Stimulated activated memory B cell treated with anti-CD40 and anti-IgM and Interleukin-4, amounts not matched to agents 10 μg/mL and 1 μg/mL and 100 μg/mL, for 72 hours (primary cell): Measurements from ENCODE around the gene PTPRQ.

Experiments used
- ATAC-seq: fragments of 150-1000 bp; cut with Tn5 transposase; 2 replicates; pipeline ENCODE4 v1.10.0; 2021
- H3K27ac Mint-ChIP-seq: one replicate; pipeline ENCODE4 v1.8.0; 2022; ENCODE audit warnings: mild to moderate bottlenecking, mixed read lengths
- H3K27me3 Mint-ChIP-seq: one replicate; pipeline ENCODE4 v1.8.0; 2022; ENCODE audit warnings: mixed read lengths
- H3K36me3 Mint-ChIP-seq: one replicate; pipeline ENCODE4 v1.8.0; 2022; ENCODE audit warnings: mixed read lengths
- H3K4me1 Mint-ChIP-seq: one replicate; pipeline ENCODE4 v1.8.0; 2022; ENCODE audit warnings: mixed read lengths
- H3K4me3 Mint-ChIP-seq: one replicate; pipeline ENCODE4 v1.8.0; 2022; ENCODE audit warnings: mild to moderate bottlenecking, moderate library complexity, mixed read lengths
- H3K9me3 Mint-ChIP-seq: one replicate; pipeline ENCODE4 v1.8.0; 2022; ENCODE audit warnings: mixed read lengths

Gene PTPRQ

DNA sequence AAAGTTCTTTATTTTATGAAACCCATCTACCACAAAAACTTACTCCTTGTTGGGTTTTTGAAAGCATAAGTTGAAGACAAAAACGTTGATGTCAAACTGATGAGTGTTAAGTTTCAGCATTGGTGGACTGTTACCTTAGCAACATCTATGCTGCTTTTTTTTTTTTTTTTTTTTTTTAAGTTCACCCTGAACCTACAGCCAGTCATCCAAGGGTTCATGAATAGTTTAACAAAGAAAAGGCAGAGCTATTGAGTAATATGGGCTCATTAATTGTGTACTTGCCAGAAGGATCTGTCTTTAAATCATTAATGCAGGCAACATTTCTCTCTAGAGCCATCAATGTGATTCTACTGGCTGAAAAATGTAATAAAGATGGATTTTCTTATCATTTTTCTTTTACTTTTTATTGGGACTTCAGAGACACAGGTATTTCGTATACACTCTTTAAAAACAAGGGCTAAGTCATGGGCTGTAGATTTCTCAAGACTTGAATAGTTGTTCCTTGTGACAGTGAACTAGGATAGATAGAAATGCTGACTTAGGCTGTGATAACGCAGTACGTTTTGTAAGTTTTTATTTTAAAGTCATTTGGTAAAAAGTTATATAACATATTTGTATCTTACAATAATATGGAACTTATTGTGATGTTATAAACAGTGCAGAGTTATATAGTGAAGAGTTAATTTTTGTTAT is at the start of gene PTPRQ:
TSS of gene PTPRQ (plus strand) at position 262 of the 693 bp plus-strand sequence. CDS start at position 373, 111 bp downstream.
- H3K36me3 Mint-ChIP-seq, result no peaks in the 10 kb centered on the region
- H3K9me3 Mint-ChIP-seq, result peaks cover 9% of the 10 kb centered on the region
- ATAC-seq, result no peak
- no peak within 1 kb of the TSS for H3K4me3 Mint-ChIP-seq
- H3K27ac Mint-ChIP-seq, result no peak within 1 kb of the TSS
- no peaks in the 10 kb centered on the region for H3K4me1 Mint-ChIP-seq
- no peaks in the 10 kb centered on the region for H3K27me3 Mint-ChIP-seq

DNA sequence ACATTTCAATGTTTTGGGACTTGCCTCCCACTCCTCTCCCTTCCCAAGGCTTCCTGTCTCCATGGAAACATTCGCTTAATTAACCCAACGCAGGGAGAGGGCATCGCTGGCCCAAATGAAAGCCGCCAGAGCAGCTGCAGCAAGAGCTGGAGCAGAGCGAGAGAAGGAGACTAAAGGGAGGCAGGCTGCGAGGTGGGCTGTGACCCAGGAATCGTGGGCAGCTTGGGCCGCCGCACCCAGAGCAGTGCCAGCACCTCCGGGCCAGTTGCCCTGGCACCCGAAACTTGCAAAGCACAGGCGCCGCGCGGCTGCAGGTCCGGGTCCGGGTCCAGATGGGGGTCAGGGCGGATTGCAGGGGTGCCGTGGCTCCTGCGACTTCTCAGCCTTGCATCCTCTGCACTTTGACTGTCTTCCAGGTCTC is 43.5 kb upstream of the PTPRQ start:
- ATAC-seq, result peak; percentile 39
- Mint-ChIP-seq H3K4me3 (peak overlapping the region; percentile 27), H3K4me1 (no peaks in the 10 kb centered on the region), H3K27me3 (no peaks in the 10 kb centered on the region), H3K27ac (no peak overlapping the region), H3K9me3 (no peaks in the 10 kb centered on the region), H3K36me3 (no peaks in the 10 kb centered on the region)

DNA sequence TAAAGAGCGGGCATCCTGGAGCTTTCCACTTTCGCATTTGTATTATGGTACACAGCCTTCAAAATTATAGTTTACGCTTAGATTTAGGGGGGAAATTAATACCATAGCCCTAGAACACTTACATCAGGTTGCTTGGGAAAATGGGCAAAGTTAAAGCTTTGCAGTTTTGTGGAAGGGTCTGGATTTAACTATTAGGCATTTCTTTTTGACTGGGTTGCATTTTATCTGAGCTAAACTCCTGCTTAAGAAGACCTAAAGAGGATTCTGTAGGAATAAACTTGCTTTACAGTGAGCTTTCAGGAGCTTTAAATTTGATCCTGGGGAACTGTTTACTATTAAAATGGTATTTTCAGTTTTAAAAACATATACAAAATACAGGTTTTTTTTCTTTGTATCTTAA is 42.8 kb upstream of the PTPRQ start:
- H3K4me1 Mint-ChIP-seq, result no peaks in the 10 kb centered on the region
- no peaks in the 10 kb centered on the region for H3K27me3 Mint-ChIP-seq
- no peak overlapping the region for H3K27ac Mint-ChIP-seq
- no peak overlapping the region for H3K4me3 Mint-ChIP-seq
- ATAC-seq, result no peak
- H3K36me3 Mint-ChIP-seq, result no peaks in the 10 kb centered on the region
- H3K9me3 Mint-ChIP-seq, result no peaks in the 10 kb centered on the region

GRCh38 chr12:80404629-80405028 is 39.4 kb upstream of the PTPRQ start:
- no peak for ATAC-seq
- no peak overlapping the region for H3K27ac Mint-ChIP-seq
- H3K4me1 Mint-ChIP-seq, result no peaks in the 10 kb centered on the region
- H3K9me3 Mint-ChIP-seq, result no peaks in the 10 kb centered on the region
- H3K4me3 Mint-ChIP-seq, result no peak overlapping the region
- H3K36me3 Mint-ChIP-seq, result no peaks in the 10 kb centered on the region
- no peaks in the 10 kb centered on the region for H3K27me3 Mint-ChIP-seq

DNA sequence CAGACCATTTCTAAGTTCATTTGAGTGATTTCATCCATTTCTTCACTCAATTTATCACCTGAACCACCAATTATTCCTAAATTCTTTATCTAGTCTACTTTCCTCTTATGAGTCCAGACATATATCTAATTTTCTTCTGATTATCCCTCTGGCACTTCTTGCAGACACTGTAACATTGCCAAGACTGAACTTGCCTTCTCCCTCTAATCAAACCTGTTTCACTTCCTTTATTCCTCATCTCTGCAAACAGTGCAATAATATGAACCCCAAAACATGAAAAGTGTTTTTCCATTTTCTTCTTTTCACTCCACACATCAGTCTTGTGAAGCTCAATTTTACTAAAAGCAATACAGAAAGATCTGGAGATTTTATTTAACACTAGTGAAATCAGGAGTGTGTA is 37.8 kb upstream of the PTPRQ start:
- Mint-ChIP-seq H3K9me3 (no peaks in the 10 kb centered on the region), H3K27ac (no peak overlapping the region), H3K4me1 (no peaks in the 10 kb centered on the region), H3K36me3 (no peaks in the 10 kb centered on the region), H3K4me3 (no peak overlapping the region), H3K27me3 (no peaks in the 10 kb centered on the region)
- ATAC-seq, result no peak

DNA sequence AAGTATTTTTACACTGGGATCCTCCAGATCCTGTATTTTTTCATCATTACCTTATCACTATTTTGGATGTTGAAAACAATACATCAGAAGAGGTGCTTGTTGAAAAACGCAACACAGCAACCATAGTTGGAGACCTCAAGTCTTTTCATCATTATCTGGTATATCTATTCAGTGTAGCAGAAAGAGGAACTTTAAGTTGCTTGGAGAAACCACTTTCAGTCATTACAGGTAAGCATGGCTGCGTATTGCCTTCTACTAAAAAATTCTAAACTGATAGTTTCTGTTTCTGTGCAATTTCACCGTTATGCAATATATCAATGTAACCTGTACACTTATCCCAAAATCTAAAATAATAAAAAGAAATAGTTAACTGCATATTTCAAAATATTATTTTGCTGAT is 32.2 kb upstream of the PTPRQ start:
- Mint-ChIP-seq H3K27me3 (no peaks in the 10 kb centered on the region), H3K36me3 (no peaks in the 10 kb centered on the region), H3K27ac (no peak overlapping the region), H3K9me3 (no peaks in the 10 kb centered on the region), H3K4me1 (no peaks in the 10 kb centered on the region), H3K4me3 (no peak overlapping the region)
- ATAC-seq, result no peak

DNA sequence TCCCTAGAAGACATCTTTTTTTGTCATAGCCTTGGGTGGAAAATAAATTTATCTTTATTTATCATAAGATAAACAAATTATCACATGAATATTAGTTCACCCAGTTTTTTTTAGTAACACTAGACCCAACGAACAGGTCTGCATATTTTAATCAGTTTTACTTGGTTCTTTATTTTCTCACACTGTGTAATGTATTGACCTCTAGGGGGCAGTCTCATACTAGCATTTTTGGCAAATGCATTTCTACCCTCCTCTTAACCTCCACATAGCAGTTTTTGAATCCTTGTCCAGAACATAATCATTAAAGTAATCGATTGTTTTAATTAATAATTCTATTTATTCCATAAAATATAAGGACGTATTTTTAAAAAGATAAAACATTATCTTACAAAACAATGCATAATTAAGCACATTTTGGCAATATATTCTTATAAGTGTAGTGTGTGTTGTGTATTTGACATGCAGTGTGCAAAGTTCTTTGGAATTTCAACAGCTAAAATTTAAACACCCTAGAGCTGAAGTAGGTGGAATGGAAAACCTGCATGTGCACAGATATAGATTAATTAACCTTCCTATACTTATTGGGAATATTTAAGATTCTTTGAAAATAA is 31.6 kb upstream of the PTPRQ start:
- no peak overlapping the region for H3K4me3 Mint-ChIP-seq
- H3K4me1 Mint-ChIP-seq, result no peaks in the 10 kb centered on the region
- H3K27me3 Mint-ChIP-seq, result no peaks in the 10 kb centered on the region
- H3K27ac Mint-ChIP-seq, result no peak overlapping the region
- ATAC-seq, result no peak
- H3K36me3 Mint-ChIP-seq, result no peaks in the 10 kb centered on the region
- no peaks in the 10 kb centered on the region for H3K9me3 Mint-ChIP-seq

- Mint-ChIP-seq H3K4me1 (no peaks in the 10 kb centered on the region), H3K36me3 (no peaks in the 10 kb centered on the region), H3K27me3 (no peaks in the 10 kb centered on the region), H3K4me3 (no peak overlapping the region), H3K27ac (no peak overlapping the region), H3K9me3 (no peaks in the 10 kb centered on the region)
- no peak for ATAC-seq
Measured at GRCh38 chr12:80413462-80413861, 30.6 kb upstream of the PTPRQ start.

GRCh38 chr12:80415466-80415865 is 28.6 kb upstream of the PTPRQ start:
- Mint-ChIP-seq H3K4me1 (no peaks in the 10 kb centered on the region), H3K9me3 (no peaks in the 10 kb centered on the region), H3K27me3 (no peaks in the 10 kb centered on the region)

GRCh38 chr12:80419644-80420043 is 24.4 kb upstream of the PTPRQ start:
- peak; percentile 43 for ATAC-seq
- Mint-ChIP-seq H3K4me1 (no peaks in the 10 kb centered on the region), H3K9me3 (no peaks in the 10 kb centered on the region), H3K27ac (no peak overlapping the region), H3K36me3 (no peaks in the 10 kb centered on the region), H3K27me3 (no peaks in the 10 kb centered on the region), H3K4me3 (no peak overlapping the region)

More at GRCh38 chr12:80415466-80415865, 28.6 kb upstream of the PTPRQ start:
- ATAC-seq, result no peak
- Mint-ChIP-seq H3K27ac (no peak overlapping the region), H3K4me3 (no peak overlapping the region), H3K36me3 (no peaks in the 10 kb centered on the region)

DNA sequence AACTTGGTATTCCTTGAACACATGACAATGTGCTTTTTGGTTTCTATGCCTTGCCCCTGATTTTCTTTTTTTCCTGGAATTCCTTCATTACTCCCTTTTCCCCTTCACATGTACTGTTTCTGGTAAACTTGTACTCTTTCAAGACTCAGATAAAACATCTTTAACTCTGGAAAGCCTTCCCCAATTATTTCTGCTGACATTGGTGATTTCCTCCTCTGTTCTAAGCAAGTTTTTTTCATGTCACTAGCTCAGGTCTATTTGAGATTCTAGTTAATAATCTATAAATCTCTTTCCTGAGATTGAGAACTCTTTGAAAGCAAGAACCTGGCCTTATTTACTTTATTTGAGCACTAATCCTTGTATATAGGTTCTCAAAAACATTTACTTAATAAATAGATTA is 24.0 kb upstream of the PTPRQ start:
- no peak for ATAC-seq
- no peaks in the 10 kb centered on the region for H3K9me3 Mint-ChIP-seq
- H3K27ac Mint-ChIP-seq, result no peak overlapping the region
- H3K27me3 Mint-ChIP-seq, result no peaks in the 10 kb centered on the region
- H3K4me3 Mint-ChIP-seq, result no peak overlapping the region
- H3K4me1 Mint-ChIP-seq, result no peaks in the 10 kb centered on the region
- no peaks in the 10 kb centered on the region for H3K36me3 Mint-ChIP-seq

- H3K27ac Mint-ChIP-seq, result no peak overlapping the region
- H3K36me3 Mint-ChIP-seq, result no peaks in the 10 kb centered on the region
- H3K4me3 Mint-ChIP-seq, result no peak overlapping the region
- H3K9me3 Mint-ChIP-seq, result no peaks in the 10 kb centered on the region
- no peak for ATAC-seq
- no peaks in the 10 kb centered on the region for H3K4me1 Mint-ChIP-seq
- H3K27me3 Mint-ChIP-seq, result no peaks in the 10 kb centered on the region
Measured at GRCh38 chr12:80422550-80422949, 21.5 kb upstream of the PTPRQ start.

- Mint-ChIP-seq H3K27me3 (no peaks in the 10 kb centered on the region), H3K4me1 (no peaks in the 10 kb centered on the region), H3K4me3 (no peak overlapping the region), H3K36me3 (no peaks in the 10 kb centered on the region), H3K27ac (no peak overlapping the region), H3K9me3 (peaks cover 3% of the 10 kb centered on the region)
- no peak for ATAC-seq
Measured at GRCh38 chr12:80432061-80432460, 12.0 kb upstream of the PTPRQ start.

DNA sequence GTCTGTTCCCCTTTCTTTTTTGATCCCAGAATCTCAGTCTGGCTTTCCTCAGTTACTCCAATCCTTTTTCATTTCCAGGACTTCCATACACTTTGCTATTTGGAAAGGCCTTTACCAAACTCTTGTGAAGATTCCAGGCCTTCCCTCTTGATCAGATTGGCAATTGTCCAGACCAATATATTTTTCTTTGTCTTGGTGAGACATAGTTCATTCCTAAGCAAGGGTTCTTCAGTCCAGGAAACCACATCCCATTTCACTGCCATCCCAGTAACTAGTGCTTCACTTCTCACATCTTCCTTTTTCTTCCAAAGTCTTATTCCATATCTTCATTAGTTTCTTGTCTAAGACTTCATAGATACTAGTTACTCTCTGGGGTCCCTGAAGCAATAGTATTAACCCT is 2.1 kb upstream of the PTPRQ start:
- no peak for ATAC-seq
- H3K4me1 Mint-ChIP-seq, result no peaks in the 10 kb centered on the region
- H3K36me3 Mint-ChIP-seq, result no peaks in the 10 kb centered on the region
- no peaks in the 10 kb centered on the region for H3K27me3 Mint-ChIP-seq
- no peak overlapping the region for H3K27ac Mint-ChIP-seq
- H3K9me3 Mint-ChIP-seq, result peaks cover 4% of the 10 kb centered on the region
- H3K4me3 Mint-ChIP-seq, result no peak overlapping the region

DNA sequence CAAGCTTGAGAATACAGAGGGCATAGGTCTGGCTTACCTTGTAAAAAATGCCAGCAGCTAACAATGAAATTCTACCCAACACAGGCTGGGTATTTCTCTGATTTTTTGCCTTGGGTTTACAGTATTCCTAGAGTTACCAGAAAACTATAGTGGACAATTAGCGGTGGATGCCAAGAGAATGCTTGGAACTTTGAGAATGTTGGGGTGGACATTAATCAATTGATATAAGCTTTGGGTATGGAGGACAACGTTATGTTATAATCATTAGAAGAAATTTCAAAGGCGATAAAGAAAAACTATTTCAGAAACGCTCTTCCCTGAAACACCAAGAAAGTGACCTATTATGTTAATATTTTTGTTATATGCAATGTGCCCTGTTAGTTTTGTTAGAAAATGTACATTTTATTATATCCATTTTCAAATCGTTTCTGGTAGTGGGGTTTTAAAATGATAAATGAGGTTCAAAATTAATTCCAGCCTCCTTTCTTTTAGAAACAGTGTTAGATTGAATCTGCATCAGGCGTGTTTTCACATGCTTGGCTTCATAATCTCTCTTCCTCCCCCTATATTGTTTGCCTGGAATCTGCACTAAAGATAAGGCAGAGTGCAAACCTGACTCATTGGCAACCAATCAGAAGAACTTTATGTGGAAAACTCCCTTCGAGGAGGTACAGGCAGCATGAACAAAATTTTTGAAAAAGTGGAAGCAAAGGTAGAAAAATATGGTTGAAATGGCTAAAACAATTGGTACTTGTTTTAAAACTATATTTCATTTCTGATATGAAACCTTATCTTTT is 1.4 kb upstream of the PTPRQ start:
- Mint-ChIP-seq H3K9me3 (peaks cover 7% of the 10 kb centered on the region), H3K4me1 (no peaks in the 10 kb centered on the region), H3K4me3 (no peak overlapping the region), H3K27me3 (no peaks in the 10 kb centered on the region), H3K36me3 (no peaks in the 10 kb centered on the region), H3K27ac (no peak overlapping the region)
- no peak for ATAC-seq
